HG03025 (cell line): ENCODE data around the gene MRPL22.
A peak's percentile ranks its signal among the peaks of the same experiment; 100 is the strongest.
"Not testable (repeated sequence)": the region's sequence is repeated elsewhere in the genome, so short reads cannot be mapped to it uniquely, and the experiment has no call there.

Source experiments
- ATAC-seq: cut with Tn5 transposase; IDR thresholded peaks from one replicate; pipeline ENCODE4 v1.9.1; 2021; ENCODE audit warnings: mild to moderate bottlenecking, moderate library complexity; ENCODE audit not compliant: unreplicated experiment, low FRiP score

MRPL22 gene

GRCh38 chr5:154939387-154939786 is 1.5 kb upstream of the MRPL22 start:
- not testable (repeated sequence) for ATAC-seq

- ATAC-seq = no peak
Measured at GRCh38 chr5:154940375-154940771, 500 bp upstream of the MRPL22 start.

GRCh38 chr5:154943527-154943926 is 2.7 kb downstream of the MRPL22 start:
- no peak for ATAC-seq

- no peak for ATAC-seq
Measured at GRCh38 chr5:154944716-154945115, 3.8 kb downstream of the MRPL22 start.

- no peak for ATAC-seq
Measured at GRCh38 chr5:154945695-154946301, 4.9 kb downstream of the MRPL22 start.

GRCh38 chr5:154947778-154948177 is 6.9 kb downstream of the MRPL22 start:
- ATAC-seq = no peak

GRCh38 chr5:154948313-154948712 is 7.4 kb downstream of the MRPL22 start:
- no peak for ATAC-seq

- no peak for ATAC-seq
Measured at GRCh38 chr5:154949781-154950180, 8.9 kb downstream of the MRPL22 start.

GRCh38 chr5:154956712-154957111 is 15.8 kb downstream of the MRPL22 start:
- no peak for ATAC-seq

GRCh38 chr5:154962494-154962893 is 21.6 kb downstream of the MRPL22 start:
- peak; percentile 82 for ATAC-seq

GRCh38 chr5:154966081-154966841 is 25.4 kb downstream of the MRPL22 start:
- ATAC-seq = no peak

GRCh38 chr5:154966874-154967273 is 26.0 kb downstream of the MRPL22 start:
- ATAC-seq = no peak

- no peak for ATAC-seq
Measured at GRCh38 chr5:154967421-154968024, 26.6 kb downstream of the MRPL22 start.

GRCh38 chr5:154968953-154969352 is 28.1 kb downstream of the MRPL22 start:
- ATAC-seq = no peak

- ATAC-seq = no peak
Measured at GRCh38 chr5:154970759-154971158, 29.9 kb downstream of the MRPL22 start.

GRCh38 chr5:154971501-154971900 is 30.6 kb downstream of the MRPL22 start:
- no peak for ATAC-seq

- ATAC-seq = no peak
Measured at GRCh38 chr5:154972476-154973080, 31.7 kb downstream of the MRPL22 start.

GRCh38 chr5:154976082-154976481 is 35.2 kb downstream of the MRPL22 start:
- not testable (repeated sequence) for ATAC-seq

- no peak for ATAC-seq
Measured at GRCh38 chr5:154977409-154977808, 36.5 kb downstream of the MRPL22 start.

GRCh38 chr5:154978294-154978693 is 37.4 kb downstream of the MRPL22 start:
- ATAC-seq = not testable (repeated sequence)

- no peak for ATAC-seq
Measured at GRCh38 chr5:154984946-154985516, 44.2 kb downstream of the MRPL22 start.
